ENCODE results near the gene APOBEC3B.
A peak's percentile ranks its signal among the peaks of the same experiment; 100 is the strongest.
"Not testable (repeated sequence)": the region's sequence is repeated elsewhere in the genome, so short reads cannot be mapped to it uniquely, and the experiment has no call there.

Gene APOBEC3B

DNA sequence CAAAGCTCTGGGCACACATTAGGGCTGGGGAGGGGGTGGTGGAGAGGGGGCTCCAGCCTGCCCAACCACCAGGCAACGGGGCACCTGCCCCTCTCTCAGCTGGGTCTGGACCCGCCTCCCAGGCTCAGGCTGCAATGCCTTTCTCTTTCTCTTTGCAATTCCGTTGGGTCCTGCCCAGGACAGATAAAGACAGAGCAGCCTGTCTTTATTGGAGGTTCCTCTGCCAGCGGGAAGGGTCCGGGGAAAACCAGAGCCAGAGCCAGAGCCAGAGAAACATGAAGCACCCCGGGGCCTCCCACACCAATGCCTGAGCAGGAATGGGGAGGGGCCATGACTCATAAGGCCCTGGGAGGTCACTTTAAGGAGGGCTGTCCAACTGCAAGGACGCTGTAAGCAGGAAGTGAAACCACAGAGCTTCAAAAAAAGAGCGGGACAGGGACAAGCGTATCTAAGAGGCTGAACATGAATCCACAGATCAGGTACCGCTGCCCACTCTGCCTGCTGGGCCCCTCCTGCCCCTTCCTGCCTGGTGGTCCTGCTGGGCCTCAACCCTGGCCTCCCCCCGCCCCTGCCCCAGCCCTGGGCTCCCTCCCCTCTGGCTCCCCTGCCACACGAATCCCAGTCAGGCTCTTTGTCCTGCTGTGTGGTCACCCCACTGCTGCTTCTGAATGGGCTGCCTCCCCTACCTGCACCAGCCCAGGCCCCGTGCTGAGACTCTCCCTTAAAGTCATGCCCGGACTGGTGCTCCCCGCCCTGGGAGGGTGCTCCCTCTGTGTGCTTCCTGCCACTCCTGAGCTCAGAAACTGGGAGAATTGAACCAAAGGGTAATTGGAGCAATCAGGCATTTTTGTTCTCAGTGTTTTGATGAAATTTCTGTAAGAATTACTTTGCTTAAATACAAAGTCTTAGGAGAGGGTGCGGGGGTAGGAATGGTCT, at the start of gene APOBEC3B:
Gene APOBEC3B (plus strand): TSS at position 356 of the 936 bp plus-strand sequence. CDS start 107 bp downstream, at position 463.
- peak; percentile 89 for FAIRE-seq

DNA sequence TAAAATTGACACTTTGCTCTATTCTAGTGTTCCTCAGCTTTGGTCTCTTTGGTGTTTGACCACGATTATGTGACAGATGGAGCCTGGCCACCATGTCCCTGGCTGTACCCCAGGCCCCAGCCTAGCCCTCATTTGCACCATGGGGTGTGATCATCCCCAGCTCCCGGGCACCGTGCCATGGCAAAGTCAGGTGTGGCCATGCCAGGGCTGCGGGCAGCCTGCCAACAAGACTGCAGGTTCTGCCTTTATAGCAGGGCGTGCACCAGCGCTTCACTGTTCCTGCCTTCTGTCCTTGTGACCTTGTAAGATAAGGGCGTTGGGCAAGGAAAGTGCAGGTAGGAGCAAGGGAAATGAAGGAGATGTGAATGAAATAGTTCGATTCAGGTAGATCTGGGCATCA, 47.1 kb upstream of the APOBEC3B start:
- FAIRE-seq, result no peak

DNA sequence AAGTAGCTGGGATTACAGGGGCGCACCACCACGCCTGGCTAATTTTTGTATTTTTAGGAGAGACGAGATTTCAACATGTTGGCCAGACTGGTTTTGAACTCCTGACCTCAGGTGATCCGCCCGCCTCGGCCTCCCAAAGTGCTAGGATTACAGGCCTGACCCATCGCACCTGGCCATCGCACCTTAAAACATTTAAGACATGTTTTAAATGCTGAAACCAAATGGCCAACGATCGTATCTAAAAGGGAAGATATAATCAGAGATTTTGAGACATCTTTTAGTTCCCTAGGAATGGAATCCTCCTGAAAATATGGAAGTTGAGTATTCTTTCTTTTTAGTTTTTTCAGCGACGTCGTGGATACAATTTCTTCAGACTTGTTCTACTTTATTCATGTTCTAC, 46.5 kb upstream of the APOBEC3B start:
- FAIRE-seq, result no peak

DNA sequence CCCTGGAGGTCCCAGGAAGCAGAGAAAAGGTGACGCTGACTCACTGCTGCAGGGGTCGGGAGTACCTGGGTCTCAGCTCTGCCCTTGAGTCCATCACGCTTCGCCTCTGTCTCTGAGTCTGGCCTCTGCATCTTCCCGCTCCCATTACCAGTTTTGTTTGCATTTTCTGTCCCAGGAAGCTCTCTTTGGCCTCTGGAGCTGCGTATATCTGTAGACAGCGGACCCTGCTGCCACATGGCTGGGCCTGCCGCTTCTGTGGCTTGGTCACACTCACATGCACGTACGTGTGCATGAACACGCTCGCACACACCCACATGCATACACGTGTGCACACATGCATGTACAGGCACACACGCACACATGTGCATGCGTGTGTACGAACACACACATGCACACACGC, 45.6 kb upstream of the APOBEC3B start:
- FAIRE-seq, result no peak

DNA sequence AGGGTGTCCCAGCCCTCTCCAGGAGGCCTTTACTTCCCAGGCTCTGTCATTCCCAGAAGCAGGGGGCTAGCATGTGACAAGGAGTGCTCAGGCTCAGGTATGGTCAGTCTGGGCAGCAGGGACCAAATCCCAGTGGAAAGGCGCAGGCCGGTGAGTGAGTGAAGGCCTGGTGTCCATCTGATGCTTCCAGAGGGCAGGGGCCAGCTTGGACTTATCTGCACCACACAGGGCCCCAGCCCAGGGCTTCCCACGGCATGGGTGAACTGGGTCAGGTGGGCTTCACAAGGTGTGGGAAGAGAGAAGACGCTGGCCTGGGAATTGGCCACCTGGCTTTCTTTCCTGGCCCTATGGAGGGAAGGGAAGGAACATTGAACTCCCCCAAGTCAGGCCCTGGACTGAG, 45.1 kb upstream of the APOBEC3B start:
- no peak for FAIRE-seq

DNA sequence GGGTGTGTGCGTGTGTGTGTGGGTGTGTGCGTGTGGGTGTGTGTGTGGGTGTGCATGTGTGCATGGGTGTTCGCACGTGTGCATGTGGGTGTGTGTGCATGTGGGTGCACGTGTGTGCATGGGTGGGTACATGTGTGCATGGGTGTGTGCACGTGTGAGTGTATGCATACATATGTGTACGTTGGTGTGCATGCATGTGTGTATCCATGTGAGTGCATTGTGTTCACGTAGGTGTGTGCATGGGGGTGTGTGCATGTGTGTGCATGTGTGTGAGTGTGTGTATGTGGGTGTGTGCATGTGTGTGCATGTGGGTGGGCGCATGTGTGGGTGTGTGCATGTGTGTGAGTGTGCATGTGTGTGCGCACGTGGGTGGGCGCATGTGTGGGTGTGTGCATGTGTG, 44.6 kb upstream of the APOBEC3B start:
- FAIRE-seq, result no peak

DNA sequence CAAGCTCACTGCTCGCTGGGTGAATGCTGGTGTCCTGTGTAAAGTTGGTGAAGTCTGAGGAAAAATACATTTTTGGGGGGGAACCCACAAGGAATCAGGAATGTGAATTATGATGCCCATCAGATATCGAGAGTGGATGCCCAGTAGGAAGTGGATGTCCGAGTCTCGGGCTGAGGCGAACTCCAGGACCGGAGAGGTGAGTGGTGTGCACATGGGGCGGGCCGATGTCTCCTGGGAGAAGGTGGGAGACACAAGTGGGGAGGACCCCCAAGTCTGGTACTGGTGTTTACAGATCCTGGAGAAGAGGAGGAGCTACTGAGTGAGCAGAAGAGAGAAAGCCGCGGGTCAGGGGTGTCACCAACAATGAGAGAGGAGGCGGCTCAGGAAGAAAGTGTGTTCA, 43.9 kb upstream of the APOBEC3B start:
- FAIRE-seq, result no peak

DNA sequence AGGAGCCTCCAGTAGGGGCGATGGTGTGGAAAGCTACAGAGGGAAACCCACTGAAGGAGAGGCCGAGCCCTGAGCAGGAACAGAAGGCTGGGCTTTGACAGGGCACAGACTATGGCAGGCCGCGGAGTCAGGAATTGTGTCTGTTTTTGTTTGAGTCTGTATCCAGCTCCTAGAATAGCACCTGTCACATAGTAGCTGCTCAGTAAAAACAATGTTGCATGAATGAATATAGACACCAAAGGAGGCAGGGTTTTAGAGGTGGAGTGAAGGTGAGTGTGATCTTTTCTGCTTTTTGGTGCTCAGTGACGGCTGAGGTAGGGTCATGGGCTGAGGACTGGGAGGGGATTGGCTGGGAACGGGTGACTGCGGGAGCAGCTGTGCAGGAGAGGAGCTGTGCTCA, 43.2 kb upstream of the APOBEC3B start:
- no peak for FAIRE-seq

DNA sequence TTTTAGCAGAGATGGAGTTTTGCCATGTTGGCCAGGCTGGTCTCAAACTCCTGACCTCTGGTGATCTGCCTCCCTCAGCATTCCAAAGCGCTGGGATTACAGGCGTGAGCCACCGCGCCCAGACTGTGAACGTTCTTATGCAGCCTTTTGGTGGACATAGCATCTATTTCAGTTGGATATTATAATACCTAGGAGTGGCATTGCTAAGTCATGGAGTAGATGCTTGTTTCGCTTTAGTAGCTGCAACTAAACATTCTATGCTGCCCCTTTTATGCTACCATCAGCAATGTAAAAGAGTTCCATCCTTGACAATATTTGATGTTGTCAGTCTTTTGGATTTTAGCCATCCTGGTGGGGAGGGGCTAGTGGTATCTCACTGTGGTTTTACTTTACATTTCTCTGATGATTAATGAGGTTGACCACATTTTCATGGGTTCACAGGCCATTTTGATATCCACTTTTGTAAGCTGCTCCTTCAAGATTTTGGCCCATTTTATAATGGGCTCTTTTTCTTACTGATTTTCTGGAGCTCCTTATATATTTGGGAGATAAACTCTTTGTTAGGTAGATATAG, 41.2 kb upstream of the APOBEC3B start:
- no peak for FAIRE-seq

DNA sequence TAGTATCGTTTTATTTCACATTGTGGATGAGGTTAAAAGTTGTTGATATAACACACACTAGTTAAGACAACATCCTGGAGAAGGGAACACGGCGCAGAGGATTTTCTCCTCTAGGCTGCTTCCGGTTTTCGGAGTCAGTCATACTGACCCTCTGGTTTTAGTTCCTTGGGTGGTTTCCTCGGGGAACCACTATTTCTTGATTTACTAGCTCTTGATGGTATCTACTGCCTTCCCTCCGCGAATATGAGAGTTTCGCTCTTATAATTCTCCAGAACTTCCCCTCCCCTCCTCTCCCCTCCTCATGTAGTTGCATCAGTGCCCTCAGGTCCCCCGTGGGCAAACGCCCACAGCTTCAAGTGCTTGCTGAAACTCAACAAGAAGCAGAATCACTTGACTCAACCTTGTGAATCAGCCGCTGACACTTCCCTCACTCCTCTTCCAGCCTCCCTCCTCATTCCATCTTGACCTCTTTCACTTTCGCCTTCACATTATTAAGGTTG, 40.6 kb upstream of the APOBEC3B start:
- no peak for FAIRE-seq

DNA sequence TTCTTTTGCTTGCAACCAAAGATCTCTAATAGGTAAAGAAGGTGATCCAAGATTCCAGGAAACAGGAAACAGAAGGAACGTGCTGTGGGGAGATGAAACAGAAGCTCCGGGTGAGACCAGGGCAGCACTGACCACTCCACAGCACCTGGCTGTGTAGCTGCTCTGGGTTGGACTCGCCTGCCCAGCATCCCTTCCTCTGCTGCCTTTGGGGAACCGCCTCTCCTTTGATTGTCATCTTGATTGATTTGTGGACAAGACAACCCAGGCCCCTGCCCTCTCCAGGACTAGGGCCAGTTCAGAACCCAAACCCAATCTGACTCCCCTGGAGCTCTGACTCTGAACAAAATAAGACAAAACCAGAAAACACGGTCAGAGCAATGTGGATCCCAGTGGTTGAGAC, 39.4 kb upstream of the APOBEC3B start:
- FAIRE-seq, result no peak

DNA sequence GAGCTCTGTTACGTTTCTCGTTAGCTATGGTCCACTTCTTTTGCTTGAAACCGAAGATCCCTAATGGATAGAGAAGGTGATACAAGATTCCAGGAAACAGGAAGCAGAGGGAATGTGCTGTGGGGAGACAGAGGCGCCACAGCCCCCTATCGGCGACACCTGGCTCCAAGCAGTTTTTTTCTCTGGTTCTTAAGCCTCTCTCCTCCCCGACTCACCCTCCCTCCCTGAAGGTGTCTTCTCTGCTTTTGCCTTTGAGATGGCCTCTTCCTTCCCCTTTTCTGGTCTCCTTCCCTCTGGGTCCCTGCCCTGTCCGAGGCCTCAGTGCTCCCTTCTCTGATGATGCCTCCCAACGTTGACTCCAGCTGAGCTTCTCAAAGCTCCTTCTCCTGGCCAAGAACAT, 38.9 kb upstream of the APOBEC3B start:
- FAIRE-seq, result no peak

DNA sequence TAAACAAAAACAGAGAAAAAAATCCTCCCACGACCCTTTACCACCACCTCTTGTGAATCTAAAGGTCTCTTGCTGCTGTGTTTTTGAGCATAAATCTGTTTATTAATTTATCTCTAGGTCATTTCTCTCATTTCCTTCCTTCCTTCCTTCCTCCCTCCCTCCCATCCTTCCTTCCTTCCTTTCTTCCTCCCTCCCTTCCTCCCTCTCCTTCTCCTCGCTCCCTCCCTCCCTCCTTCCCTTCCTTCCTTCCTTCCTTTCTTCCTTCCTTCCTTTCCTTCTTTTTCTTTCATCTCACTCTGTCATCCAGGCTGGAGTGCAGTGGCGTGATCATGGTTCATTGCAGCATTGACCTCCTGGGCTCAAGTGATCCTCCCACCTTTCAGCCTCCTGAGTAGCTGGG, 38.3 kb upstream of the APOBEC3B start:
- no peak for FAIRE-seq

DNA sequence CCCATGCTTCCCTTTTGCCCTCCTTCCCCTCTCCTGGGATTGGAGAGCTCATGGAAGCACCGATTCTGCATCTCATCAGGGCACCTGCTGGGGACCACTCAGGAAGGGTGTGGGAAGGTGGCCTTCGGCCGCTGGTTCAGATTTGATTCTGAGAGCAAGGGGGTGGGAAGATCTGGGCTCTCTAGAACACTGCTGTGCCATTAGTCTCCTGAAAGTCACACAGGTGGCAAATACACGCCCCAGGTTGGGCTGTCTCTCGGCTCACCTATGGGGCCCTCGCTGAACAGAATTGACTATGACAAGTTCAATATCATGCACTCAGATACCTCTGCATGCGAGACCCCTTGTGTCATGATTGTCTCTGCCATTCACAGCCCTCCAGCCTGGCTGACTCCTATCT, 37.5 kb upstream of the APOBEC3B start:
- FAIRE-seq, result no peak

DNA sequence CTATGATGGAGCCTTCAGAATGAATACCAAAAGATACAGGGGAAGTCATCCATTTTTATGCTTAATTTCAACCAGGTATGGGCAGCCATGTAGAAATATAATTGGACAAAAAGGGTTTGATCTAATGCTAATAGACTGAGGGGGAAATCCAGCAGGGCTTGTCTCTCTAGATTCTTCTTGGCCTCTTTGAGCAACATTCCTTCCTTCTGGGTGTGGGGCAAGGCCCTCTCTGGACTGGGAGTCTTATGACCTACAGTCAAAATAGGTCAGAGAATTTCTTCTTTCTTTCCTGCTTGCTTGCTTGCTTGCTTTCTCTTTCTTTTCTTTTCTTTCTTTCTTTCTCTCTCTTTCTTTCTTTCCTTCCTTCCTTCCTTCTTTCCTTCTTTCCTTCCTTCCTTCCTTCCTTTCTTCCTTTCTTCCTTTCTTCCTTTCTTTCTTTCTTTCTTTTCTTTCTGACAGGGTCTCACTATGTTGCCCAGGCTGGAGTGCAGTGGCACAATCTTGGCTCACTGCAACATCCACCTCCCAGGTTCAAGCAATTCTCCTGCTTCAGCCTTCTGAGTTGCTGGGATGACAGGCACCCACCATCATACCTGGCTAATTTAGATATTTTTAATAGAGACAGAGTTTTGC, 36.3 kb upstream of the APOBEC3B start:
- FAIRE-seq, result not testable (repeated sequence)

DNA sequence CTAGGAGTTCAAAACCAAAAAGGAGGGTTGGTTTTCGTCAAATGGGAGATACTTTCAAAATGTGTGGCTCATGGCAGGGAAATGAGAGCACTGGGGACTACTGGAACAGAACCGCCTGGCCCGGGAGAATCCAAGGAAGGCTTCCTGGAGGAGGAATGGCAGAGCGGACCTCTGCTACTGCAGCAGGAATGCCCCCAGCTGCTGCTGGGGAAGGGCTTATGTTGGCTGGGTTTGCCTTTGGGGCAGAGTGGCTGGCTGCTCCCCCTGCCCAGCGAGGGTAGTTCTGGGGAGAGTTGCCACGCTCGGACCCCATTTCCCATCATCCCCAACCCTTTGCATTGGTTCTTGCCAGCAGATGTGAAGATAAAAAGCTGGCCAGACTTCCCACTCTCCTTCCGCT, 35.4 kb upstream of the APOBEC3B start:
- FAIRE-seq, result no peak

DNA sequence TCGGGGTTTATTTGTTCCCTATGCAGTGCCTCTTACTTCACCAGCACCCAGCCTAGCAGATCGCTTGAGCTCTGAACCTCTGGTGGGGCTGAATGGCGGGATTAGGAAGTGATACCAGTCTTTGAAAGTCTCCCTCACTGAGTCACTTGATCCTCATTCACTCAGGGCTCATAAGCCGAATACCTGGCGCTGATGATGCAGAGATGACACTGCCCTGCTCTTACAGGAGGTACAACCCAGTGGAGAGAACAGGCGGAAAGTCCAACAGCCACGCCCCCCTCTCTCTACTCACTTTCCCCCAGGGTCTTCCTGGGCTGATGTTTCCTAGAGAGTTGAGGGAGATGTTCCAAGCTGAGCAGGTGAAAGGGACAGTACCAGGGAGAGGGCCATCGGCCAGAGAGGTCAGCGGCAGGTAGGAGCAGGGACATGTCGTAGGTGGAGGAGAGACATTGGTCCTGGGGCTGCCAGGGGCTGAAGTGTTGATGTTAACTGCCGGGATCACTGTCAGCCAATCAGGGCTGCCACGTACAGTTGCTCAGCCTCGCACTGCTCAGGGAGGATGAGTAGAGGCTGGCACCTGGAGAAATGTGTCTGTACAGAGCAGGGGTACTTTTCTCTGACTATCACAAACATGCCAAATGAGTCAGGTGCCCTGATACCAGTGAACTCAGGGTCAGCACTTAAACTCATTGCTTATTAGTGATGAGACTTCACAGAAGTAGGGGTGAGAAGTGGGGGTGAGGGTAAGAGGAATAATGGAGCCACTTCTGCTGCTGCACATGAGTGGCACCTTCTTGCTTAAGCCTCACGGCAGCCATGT, 34.6 kb upstream of the APOBEC3B start:
- no peak for FAIRE-seq

DNA sequence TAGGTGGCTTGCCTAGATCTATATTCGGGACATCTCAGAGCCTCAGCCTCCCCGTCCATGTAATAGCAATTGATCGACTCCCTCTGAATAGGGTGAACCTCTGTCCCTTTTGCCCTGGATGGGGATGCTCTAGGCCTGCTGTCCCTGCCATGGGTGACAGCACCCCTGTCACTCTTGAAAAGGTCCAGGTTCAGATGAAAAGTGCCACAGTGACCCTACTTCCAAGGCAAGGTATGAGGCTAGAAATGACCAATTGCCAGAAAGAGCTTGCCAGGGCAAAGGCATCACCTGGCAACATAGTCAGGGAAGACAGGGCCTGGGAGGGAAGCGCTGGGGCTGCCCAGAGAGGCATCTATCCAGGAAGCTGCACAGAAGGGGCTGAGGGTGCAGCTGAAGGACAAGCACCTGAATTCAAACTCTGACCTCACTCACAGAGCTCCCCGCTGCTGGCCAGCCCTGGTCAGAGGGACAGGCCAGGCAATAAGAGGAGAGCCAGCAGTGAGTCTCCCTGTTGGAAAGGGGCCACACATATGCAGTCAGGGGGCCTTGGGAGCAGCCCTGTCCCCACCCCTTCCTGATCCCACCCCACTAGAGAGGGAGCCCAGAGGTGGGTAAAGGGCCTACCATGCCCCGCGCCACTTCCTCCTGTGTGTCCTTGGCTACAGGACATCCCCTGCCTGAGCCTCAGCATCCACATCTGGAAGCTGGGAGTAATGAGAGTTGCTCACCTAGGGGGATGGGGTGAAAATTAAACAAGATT, 33.8 kb upstream of the APOBEC3B start:
- no peak for FAIRE-seq

DNA sequence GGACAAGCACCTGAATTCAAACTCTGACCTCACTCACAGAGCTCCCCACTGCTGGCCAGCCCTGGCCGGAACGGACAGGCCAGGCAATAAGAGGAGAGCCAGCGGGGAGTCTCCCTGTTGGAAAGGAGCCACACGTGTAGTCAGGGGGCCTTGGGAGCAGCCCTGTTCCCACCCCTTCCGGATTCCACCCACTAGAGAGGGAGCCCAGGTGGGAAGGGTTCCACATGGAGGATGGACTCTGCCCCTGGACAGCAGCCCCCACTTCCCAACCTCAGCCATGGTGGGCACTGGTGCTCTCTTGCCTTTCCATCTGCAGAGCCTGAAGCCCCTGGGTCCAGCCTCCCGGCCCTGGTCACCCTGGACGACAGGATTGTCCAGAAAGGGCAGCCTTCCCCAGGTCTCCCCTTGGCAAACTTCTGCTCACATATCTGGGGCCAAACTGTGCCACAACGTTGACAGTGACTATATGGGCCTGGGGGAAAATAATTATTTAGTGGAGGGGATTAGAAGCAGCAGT, 32.2 kb upstream of the APOBEC3B start:
- no peak for FAIRE-seq

DNA sequence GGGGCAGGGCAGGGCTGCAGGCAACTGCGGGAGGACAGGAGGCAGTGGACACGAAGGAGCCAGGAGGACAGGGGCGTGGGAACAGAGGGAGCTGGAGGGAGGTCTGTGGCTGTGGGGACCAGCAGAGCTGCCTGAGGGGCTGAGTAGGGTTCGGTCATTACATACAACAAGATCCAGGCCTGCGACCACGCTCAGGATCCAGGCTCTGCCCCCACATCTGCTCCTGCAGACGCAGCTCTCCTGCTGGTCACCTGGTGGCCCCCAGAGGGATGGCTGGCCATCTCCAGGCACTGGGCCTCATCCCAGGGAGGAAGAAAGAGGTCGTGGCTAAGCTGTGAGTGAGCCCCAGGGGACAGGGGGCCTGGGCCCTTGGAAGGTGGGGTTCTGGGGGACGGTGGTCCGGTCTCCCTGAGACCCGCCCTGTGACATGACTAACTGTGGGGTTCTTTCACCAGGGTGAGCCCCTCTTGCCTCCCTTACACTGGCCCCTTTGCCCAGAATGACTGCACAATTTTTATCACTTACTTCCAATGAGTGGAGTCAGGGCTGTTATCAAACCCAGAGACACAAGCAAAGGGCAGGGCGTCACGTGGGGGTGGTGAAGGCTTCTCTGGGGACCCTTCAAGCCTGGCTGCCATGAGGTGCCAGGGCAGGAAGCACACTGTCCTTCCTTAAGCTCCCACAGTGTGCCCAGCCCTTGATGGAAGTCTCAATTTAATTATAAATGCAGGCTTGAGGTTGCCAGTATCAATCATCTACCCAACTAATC, 31.4 kb upstream of the APOBEC3B start:
- no peak for FAIRE-seq

DNA sequence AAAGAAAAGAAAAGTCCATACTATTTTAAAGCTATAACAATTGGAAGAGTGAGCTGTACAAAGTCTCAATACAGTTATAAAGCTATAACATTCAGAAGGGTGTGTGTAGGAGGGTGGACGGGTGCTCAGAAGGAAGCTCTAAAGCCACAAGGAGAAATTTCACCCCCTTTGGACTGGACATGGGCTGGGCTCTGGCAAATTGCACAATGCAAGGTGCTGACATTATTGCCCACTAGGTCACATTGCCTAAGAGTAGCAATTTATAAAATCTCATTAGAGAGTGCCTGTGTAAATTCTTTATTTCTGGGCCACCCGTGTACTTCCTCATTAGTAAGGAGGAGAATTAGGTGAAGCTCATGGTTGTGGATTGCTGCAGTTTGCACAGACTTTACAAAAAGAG, 30.4 kb upstream of the APOBEC3B start:
- no peak for FAIRE-seq

Measured in G401.6 (cell line).